Neural cell (in vitro differentiated cells): Measurements from ENCODE around the gene ANKS1B. TPM values are rescaled to one million over a fixed set of nuclear protein-coding genes. Genes with fewer than 3 reads are reported as not detected.

Experiments used
- H2AFZ ChIP-seq: fragments of 200-600, 300-800 bp; sonication (generic), shearing (Covaris generic); 2 replicates; pipeline ENCODE4 v1.6.0; 2014; ENCODE audit warnings: low read depth, mild to moderate bottlenecking, antibody characterized with exemption, low read length, moderate library complexity
- H3F3A ChIP-seq: fragments of 200-600 bp; shearing (Covaris generic); 2 replicates; pipeline ENCODE4 v1.6.1; 2016; ENCODE audit warnings: mild to moderate bottlenecking, moderate library complexity, mixed read lengths, antibody characterized with exemption, low read length; ENCODE audit not compliant: insufficient read depth, poor library complexity, severe bottlenecking
- H3K27ac ChIP-seq: fragments of 200-600, 300-800 bp; sonication (generic), shearing (Covaris generic); 2 replicates; pipeline ENCODE4 v1.5.1; 2014; ENCODE audit warnings: mild to moderate bottlenecking, low read length, moderate library complexity
- H3K27me3 ChIP-seq: fragments of 300-800, 200-600 bp; sonication (generic), shearing (Covaris generic); 2 replicates; pipeline ENCODE4 v1.6.0; 2014; ENCODE audit warnings: mild to moderate bottlenecking, low read depth, low read length, moderate library complexity; ENCODE audit not compliant: insufficient read depth
- H3K36me3 ChIP-seq: fragments of 300-800, 200-600 bp; sonication (generic), shearing (Covaris generic); 2 replicates; pipeline ENCODE4 v1.5.1; 2014; ENCODE audit warnings: mild to moderate bottlenecking, antibody characterized with exemption, low read length, moderate library complexity; ENCODE audit not compliant: insufficient read depth
- H3K4me2 ChIP-seq: fragments of 300-800, 200-600 bp; sonication (generic), shearing (Covaris generic); 2 replicates; pipeline ENCODE4 v1.6.0; 2014; ENCODE audit warnings: mild to moderate bottlenecking, low read length
- H3K4me3 ChIP-seq: fragments of 300-800, 200-600 bp; sonication (generic), shearing (Covaris generic); 2 replicates; pipeline ENCODE4 v1.5.1; 2014; ENCODE audit warnings: mild to moderate bottlenecking, low read length, moderate library complexity
- H3K79me2 ChIP-seq: fragments of 200-600 bp; shearing (Covaris generic); replicated peaks from 2 replicates; pipeline ENCODE4 v1.6.0; 2014; ENCODE audit warnings: mild to moderate bottlenecking, low read length, moderate library complexity; ENCODE audit not compliant: insufficient read depth
- H3K9ac ChIP-seq: fragments of 300-800, 200-600 bp; sonication (generic), shearing (Covaris generic); 2 replicates; pipeline ENCODE4 v1.6.1; 2016; ENCODE audit warnings: mild to moderate bottlenecking, low read length, mixed read lengths
- H3K9me2 ChIP-seq: fragments of 200-600 bp; shearing (Covaris generic); 2 replicates; pipeline ENCODE4 v1.6.1; 2016; ENCODE audit warnings: mild to moderate bottlenecking, low read length, mixed read lengths; ENCODE audit not compliant: insufficient read depth
- H3K9me3 ChIP-seq: fragments of 200-600, 300-800 bp; sonication (generic), shearing (Covaris generic); 2 replicates; pipeline ENCODE4 v1.6.1; 2016; ENCODE audit warnings: mild to moderate bottlenecking, mixed run types, low read length, moderate library complexity, mixed read lengths
- H4K20me1 ChIP-seq: fragments of 200-600 bp; shearing (Covaris generic); 2 replicates; pipeline ENCODE4 v1.6.1; 2016; ENCODE audit warnings: mild to moderate bottlenecking, mixed run types; ENCODE audit not compliant: insufficient read depth
- EP300 ChIP-seq: fragments of 450-650 bp; conservative IDR thresholded peaks from 2 replicates; pipeline ENCODE4 v1.6.1; 2014; ENCODE audit warnings: antibody characterized with exemption, mild to moderate bottlenecking, moderate library complexity; ENCODE audit not compliant: poor library complexity, severe bottlenecking
- EZH2 ChIP-seq: fragments of 200-600, 300-800 bp; shearing (Covaris generic), sonication (generic); IDR thresholded peaks from 2 replicates; pipeline ENCODE4 v1.6.1; 2014; ENCODE audit warnings: antibody characterized with exemption, low read length, borderline replicate concordance, mild to moderate bottlenecking; ENCODE audit not compliant: insufficient read depth, poor library complexity, severe bottlenecking
- MXI1 ChIP-seq: fragments of 450-650 bp; conservative IDR thresholded peaks from 2 replicates; pipeline ENCODE4 v1.6.1; 2014; ENCODE audit warnings: antibody characterized with exemption, mild to moderate bottlenecking; ENCODE audit not compliant: poor library complexity, severe bottlenecking
- POLR2AphosphoS5 ChIP-seq: IDR thresholded peaks from 2 replicates; pipeline ENCODE4 v1.6.1; 2012
- RAD21 ChIP-seq: fragments of 450-650 bp; conservative IDR thresholded peaks from 2 replicates; pipeline ENCODE4 v1.6.1; 2014; ENCODE audit warnings: antibody characterized with exemption, mild to moderate bottlenecking, moderate library complexity
- REST ChIP-seq: IDR thresholded peaks from 2 replicates; pipeline ENCODE4 v1.6.1; 2012; ENCODE audit warnings: borderline replicate concordance
- SMC3 ChIP-seq: fragments of 450-650 bp; conservative IDR thresholded peaks from 2 replicates; pipeline ENCODE4 v1.6.1; 2014; ENCODE audit warnings: antibody characterized with exemption, mild to moderate bottlenecking, moderate library complexity; ENCODE audit not compliant: poor library complexity
- polyA plus RNA-seq: library from polyadenylated mRNA; depleted of rRNA; stranded (reverse); fragments of >200 nt; gene quantifications from 2 replicates; pipeline ENCODE4 v1.2.3, GENCODE V29; 2014

ANKS1B gene
- polyA plus RNA-seq, 1 donor from 2014 or later: 65.6 TPM

GRCh38 chr12:99253068-99253467 lies 731.7 kb downstream of the ANKS1B start:
- no peak overlapping the region for H3K4me2 ChIP-seq
- H3K27me3 ChIP-seq: no peaks in the 10 kb centered on the region
- H3K27ac ChIP-seq: no peak overlapping the region
- H3K9ac ChIP-seq: no peak overlapping the region
- no peaks in the 10 kb centered on the region for H3K9me2 ChIP-seq
- no peaks in the 10 kb centered on the region for H3K79me2 ChIP-seq
- H3F3A ChIP-seq: no peaks in the 10 kb centered on the region
- H3K9me3 ChIP-seq: no peaks in the 10 kb centered on the region
- no peak overlapping the region for H2AFZ ChIP-seq
- H3K4me3 ChIP-seq: no peak overlapping the region
- TF ChIP-seq RAD21: no peak
- no peak for TF ChIP-seq SMC3
- no peak for TF ChIP-seq EZH2
- no peak for TF ChIP-seq EP300
- TF ChIP-seq POLR2AphosphoS5: no peak
- TF ChIP-seq REST: no peak
- no peaks in the 10 kb centered on the region for H4K20me1 ChIP-seq
- no peaks in the 10 kb centered on the region for H3K36me3 ChIP-seq

GRCh38 chr12:99250091-99250490 lies 734.6 kb downstream of the ANKS1B start:
- no peak overlapping the region for H3K27ac ChIP-seq
- H2AFZ ChIP-seq: no peak overlapping the region
- H3K4me2 ChIP-seq: no peak overlapping the region

More at GRCh38 chr12:99250091-99250490, 734.6 kb downstream of the ANKS1B start:
- Histone ChIP-seq H3K79me2 (no peaks in the 10 kb centered on the region), H3K36me3 (no peaks in the 10 kb centered on the region), H3K27me3 (no peaks in the 10 kb centered on the region), H3F3A (no peaks in the 10 kb centered on the region), H4K20me1 (no peaks in the 10 kb centered on the region), H3K9me3 (no peaks in the 10 kb centered on the region), H3K4me3 (no peak overlapping the region), H3K9me2 (no peaks in the 10 kb centered on the region), H3K9ac (no peak overlapping the region)
- TF ChIP-seq RAD21: no peak
- no peak for TF ChIP-seq POLR2AphosphoS5
- no peak for TF ChIP-seq EZH2
- no peak for TF ChIP-seq MXI1
- TF ChIP-seq REST: no peak
